Measurements from ENCODE around the gene MUC5AC.

The MUC5AC gene

DNA sequence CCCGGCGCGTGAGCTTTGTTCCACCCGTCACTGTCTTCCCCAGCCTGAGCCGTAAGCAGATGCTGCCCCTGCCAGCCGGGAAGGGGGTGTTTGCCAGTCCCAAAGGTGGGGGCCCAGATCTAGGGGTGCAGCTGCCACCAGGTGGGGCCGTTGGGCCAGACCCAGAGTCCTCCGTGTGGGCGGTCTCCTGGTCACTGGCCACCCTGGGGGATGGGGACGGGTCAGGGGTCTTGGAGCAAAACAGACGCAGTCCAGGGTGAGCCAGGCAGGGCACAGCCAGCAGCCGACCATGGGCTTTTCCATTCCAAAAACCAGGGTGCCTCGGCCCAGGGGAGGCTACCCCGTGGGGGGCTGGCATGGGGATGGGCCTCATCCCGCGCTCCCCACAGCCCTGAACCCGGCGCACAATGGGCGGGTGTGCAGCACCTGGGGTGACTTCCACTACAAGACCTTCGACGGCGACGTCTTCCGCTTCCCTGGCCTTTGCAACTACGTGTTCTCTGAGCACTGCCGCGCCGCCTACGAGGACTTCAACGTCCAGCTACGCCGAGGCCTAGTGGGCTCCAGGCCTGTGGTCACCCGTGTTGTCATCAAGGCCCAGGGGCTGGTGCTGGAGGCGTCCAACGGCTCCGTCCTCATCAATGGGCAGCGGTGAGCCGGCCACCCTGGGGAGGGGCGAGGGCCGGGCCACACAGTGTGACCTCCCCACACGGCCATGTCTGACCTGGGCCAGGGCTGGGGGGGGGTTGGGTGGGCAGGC, 68.7 kb downstream of the MUC5AC start:
- DNase-seq (ENCODE audit: low read depth), result no peak

DNA sequence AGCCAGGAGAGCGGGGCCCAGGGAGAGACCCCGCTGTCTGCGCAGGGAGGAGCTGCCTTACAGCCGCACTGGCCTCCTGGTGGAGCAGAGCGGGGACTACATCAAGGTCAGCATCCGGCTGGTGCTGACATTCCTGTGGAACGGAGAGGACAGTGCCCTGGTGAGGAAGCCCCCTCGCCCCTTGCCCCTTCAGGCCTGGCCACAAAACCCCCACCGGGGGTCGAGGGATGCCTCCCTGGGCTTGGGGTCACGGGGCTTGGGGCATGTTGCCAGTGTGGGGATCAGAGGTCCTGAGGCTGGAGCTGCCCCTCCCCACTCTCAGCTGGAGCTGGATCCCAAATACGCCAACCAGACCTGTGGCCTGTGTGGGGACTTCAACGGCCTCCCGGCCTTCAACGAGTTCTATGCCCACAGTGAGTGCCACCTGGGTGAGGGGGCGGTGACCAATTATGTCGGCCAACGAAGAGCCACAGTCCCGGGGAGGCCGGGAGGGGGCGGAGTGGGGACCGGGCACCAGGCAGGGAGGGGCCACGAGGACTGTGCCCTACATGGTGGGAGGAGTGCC, 69.3 kb downstream of the MUC5AC start:
- no peak for DNase-seq (ENCODE audit: low read depth)

DNA sequence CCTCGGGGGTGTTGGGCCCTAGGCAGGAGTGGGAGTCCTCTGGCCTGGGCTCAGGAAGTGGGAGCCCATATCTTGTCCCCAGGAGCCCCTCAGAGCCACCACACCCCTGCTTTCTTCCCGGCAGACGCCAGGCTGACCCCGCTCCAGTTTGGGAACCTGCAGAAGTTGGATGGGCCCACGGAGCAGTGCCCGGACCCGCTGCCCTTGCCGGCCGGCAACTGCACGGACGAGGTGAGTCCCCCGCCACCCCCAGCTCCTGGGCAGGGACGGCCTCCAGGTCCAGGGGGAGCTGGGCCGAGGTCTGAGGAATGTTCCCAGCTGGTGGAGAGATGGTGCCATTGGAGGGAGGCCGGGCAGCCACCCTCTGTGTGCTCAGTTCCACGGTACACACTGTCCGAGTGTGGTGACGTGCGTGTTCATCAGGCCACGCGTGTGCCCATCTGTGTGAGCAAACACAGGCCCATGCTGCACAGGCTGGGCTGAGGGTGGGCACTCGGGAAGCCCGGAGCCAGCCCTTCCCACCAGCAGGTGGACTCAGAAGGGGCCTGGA, 69.9 kb downstream of the MUC5AC start:
- no peak for DNase-seq (ENCODE audit: low read depth)

DNA sequence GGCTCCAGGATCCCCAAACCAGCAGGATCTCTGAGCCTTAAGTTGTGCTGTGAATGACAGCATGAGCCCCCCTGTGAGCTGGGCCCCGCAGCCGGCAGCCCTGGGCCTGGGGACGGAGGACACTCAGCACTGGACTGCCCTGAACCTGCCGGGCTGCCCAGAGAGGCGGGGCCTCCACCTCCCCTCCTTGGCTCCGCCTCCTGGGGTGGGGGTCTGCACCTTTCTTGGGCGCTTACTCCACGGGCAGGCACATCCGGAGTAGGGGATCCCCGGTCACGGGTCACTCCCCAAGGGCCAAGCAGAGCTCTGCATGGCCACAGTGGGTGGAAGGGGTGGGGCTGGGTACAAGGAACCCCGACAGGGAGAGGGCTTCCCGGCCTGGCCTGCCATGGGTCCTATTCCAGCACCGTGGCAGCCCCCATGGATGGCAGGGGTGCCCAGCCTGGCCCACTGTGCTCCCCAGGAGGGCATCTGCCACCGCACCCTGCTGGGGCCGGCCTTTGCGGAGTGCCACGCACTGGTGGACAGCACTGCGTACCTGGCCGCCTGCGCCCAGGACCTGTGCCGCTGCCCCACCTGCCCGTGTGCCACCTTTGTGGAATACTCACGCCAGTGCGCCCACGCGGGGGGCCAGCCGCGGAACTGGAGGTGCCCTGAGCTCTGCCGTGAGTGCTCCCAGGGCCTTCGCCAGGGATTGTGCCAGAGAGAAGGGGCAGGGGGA, 70.5 kb downstream of the MUC5AC start:
- no peak for DNase-seq (ENCODE audit: low read depth)

DNA sequence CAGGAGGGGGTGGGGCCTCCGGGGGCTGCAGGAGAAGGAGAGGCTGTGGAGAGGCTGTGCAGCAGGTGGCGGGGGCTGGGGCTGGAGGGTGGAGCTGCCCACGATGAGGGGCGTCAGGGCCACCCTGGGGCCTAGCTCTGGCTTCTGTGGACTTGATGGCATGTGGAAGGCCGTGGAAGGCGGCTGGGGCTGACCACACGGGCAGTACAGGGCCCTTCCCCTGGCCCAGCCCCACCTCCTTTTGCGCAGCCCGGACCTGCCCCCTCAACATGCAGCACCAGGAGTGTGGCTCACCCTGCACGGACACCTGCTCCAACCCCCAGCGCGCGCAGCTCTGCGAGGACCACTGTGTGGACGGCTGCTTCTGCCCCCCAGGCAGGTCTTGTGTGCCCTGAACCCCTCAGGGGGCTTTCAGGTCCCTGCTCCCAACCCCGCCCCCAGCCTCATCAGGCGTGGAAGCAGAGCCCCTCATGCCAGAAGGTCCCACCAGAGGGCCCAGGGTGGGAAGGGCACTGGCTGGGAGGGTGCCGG, 71.2 kb downstream of the MUC5AC start:
- no peak for DNase-seq (ENCODE audit: low read depth)

DNA sequence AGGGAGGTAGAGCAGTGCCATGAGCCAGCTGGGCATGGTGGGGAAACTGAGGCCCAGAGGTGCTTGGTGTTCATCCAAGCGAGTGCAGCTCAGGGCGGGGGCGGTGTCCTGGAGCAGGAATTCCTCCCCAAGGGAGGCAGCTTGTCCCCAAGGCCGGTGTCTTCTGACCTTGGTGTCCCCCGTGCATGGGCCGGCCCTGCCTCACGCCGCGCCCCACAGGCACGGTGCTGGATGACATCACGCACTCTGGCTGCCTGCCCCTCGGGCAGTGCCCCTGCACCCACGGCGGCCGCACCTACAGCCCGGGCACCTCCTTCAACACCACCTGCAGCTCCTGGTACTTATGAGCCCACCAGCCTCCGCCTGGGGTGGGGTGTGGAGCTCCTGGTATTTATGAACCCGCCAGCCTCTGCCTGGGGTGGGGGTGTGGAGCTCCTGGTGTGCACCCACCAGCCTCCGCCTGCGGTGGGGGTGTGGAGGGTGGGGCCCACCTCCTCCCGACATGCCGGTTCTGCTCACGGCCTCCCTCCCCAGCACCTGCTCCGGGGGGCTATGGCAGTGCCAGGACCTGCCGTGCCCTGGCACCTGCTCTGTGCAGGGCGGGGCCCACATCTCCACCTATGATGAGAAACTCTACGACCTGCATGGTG, 71.8 kb downstream of the MUC5AC start:
- DNase-seq (ENCODE audit: low read depth), result no peak

DNA sequence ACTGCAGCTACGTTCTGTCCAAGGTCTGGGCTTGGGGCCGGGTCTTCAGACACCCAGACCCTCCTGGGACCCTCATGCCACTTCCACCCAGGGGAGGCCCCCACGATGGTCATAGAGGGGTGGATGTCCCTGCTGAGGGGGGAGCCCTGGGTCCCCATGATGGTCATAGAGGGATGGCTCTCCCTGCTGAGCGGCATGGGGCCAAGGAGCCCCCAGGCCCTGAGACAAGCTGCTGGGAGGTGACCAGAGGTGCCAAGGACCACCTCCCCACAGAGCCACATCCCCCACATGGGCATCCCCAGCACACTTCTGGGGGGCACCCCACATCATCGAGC, 72.3 kb downstream of the MUC5AC start:
- no peak for DNase-seq (ENCODE audit: low read depth)

DNA sequence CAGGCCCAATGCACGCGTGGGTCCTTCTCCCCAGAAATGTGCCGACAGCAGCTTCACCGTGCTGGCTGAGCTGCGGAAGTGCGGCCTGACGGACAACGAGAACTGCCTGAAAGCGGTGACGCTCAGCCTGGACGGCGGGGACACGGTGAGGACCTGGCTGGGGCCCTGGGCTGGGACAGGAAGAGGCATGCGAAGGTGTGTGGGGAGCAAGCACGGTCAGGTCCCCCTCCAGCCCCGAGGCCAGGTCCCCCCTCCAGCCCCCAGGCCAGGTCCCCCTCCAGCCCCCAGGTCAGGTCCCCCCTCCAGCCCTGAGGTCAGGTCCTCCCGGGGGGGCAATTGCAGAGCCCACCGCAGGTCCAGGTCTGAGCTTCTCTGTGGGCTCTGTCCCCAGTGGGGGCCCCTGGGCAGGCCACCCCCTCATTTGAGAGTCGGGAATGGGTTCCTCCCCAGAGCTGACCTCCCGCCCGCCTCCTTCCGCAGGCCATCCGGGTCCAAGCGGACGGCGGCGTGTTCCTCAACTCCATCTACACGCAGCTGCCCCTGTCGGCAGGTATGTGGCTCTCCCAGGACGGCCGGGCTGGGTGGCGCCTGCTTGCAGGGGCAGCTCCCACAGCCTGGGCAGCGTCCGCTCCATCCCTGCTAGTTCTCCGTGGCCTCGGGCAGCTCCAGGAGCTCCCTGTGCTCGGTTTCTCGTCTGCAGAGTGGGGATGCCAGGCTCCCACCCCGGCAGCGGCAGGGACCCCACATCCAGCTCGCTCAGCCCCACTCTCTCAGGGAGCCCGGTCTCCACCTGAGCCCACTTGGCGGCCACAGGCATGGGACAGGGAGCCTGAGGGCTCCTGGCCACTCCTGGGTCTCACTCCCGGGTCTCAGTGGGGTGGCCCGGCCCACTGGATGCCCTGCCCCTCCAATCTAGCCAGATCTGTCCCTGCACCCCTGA, 73.0 kb downstream of the MUC5AC start:
- DNase-seq (ENCODE audit: low read depth), result no peak

DNA sequence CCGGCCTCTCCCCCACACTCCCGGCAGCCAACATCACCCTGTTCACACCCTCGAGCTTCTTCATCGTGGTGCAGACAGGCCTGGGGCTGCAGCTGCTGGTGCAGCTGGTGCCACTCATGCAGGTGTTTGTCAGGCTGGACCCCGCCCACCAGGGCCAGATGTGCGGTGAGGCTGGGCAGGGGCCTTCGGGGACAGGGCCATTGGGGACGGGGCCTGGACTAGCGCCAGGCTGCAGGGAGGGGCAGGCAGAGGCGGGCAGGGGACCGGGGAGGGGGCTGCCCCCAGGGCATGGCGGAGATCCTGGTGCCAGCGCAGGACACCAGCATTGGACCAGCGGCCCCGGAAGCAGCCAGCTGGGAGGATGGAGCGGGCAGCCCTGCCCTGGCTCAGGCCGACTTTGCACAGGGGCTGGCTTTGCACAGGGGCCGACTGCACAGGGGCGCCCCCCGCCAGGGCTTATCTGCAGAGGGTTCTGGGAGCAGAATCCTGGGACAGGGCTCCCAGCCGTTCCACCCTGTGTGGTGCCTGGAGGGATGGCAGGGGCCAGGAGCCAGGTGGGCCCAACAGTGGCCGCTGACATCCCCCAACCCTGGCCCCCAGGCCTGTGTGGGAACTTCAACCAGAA, 73.8 kb downstream of the MUC5AC start:
- no peak for DNase-seq (ENCODE audit: low read depth)

DNA sequence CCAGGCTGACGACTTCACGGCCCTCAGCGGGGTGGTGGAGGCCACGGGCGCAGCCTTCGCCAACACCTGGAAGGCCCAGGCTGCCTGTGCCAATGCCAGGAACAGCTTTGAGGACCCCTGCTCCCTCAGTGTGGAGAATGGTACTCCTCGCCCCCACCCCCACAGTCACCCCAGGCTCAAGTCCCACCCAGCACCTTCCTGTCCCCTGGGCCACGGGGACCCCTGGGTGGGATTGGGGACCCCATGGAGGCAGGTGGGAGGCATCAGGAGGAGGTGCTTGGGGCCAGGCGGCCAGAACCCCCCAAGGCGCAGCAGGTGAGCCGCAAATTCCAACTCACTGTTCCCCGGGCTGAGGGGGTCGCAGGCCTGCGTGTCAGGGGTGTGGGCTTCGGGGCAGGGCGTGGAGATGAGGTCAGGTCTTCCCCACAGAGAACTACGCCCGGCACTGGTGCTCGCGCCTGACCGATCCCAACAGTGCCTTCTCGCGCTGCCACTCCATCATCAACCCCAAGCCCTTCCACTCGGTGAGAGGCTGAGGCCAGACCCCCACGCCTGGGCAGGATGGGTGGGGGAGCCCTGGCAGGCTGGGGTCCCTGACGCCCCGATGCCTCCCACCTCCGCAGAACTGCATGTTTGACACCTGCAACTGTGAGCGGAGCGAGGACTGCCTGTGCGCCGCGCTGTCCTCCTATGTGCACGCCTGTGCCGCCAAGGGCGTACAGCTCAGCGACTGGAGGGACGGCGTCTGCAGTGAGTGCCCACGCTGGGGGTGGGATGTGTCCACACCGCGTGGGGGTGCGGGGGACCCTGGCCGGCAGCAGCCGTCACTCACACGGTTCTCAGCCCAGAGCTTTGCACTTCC, 74.5 kb downstream of the MUC5AC start:
- no peak for DNase-seq (ENCODE audit: low read depth)

DNA sequence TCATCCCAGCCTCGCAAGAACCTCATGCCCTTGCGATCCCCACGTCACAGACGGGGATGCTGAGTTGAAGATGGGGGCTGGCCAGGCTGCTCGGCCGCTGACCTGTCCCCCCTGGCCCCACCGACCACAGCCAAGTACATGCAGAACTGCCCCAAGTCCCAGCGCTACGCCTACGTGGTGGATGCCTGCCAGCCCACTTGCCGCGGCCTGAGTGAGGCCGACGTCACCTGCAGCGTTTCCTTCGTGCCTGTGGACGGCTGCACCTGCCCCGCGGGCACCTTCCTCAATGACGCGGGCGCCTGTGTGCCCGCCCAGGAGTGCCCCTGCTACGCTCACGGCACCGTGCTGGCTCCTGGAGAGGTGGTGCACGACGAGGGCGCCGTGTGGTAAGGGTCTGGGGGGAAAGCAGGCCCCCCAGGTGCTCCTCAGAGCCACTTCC, 75.1 kb downstream of the MUC5AC start:
- DNase-seq (ENCODE audit: low read depth), result no peak

DNA sequence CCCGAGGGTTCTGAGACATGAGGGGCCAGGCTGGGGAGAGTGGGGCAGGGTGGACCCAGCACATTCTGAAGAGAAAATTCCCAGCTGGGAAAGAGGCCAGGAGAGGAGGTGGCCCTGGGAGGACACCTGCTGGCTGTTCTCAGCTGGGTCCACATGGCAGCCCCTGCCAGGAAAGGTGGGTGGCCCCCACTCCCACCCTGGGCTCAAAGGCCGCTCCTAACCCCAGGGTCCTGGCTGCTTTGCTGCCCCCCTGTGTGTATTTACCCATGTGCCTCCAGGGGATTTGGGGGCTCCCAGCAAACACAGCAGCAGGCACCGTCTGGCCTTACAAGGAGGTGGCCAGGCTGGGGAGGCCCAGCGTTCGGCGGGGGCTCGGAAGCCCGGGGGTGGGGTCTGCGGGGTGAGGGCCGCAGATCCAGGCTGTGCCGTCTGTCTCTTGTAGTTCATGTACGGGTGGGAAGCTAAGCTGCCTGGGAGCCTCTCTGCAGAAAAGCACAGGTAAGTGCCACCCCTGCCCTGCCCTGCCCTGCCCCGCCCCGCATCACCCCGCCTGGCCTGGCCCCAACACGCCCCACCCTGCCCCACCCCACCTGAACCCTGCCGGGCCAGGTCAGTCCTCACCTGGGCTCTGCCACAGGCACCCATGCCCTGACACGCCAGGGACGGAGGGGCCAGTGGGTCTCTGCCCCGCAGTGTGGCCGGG, 75.7 kb downstream of the MUC5AC start:
- DNase-seq (ENCODE audit: low read depth), result no peak

DNA sequence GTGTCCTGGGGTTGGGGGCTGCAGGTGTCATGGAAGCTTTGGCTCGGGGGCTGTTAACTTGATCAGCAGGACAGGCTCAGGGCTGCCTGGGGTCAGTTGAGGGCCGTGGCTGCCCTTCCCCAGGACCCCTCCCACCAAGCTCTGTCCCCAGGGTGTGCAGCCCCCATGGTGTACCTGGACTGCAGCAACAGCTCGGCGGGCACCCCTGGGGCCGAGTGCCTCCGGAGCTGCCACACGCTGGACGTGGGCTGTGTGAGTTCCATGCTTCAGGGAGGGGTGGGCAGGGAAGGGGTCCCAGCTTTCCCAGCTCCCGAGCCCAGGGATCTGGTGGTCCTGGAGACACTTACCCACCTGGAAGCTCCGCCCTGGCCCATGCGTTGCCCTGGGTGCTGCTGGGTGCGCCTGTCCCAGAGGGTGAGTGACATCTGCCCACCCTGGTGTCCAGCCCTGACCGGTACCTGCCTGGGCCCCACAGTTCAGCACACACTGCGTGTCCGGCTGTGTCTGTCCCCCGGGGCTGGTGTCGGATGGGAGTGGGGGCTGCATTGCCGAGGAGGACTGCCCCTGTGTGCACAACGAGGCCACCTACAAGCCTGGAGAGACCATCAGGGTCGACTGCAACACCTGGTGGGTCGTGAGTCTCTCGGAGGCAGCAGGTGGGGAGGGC, 76.4 kb downstream of the MUC5AC start:
- DNase-seq (ENCODE audit: low read depth), result no peak

DNA sequence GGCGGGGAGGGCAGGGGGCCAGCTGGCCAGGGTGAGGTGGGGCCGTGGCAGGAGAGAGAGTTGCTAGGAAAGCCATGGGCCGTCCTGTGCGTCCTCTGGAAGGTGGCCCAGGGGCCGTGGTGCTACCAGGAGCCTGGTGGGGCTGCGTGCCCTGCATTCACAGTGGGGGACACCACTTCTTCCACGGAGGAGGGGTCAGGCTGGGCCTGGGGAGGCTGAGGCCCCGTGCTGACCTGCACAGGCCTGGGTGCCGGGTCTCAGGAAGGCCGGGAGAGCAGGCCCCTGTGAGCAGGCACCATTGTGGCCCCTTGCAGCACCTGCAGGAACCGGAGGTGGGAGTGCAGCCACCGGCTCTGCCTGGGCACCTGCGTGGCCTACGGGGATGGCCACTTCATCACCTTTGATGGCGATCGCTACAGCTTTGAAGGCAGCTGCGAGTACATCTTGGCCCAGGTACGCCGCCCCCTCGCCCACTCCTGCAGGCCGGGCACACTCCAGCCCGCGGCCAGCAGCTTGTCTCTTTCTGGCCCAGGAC, 77.1 kb downstream of the MUC5AC start:
- DNase-seq (ENCODE audit: low read depth), result no peak

DNA sequence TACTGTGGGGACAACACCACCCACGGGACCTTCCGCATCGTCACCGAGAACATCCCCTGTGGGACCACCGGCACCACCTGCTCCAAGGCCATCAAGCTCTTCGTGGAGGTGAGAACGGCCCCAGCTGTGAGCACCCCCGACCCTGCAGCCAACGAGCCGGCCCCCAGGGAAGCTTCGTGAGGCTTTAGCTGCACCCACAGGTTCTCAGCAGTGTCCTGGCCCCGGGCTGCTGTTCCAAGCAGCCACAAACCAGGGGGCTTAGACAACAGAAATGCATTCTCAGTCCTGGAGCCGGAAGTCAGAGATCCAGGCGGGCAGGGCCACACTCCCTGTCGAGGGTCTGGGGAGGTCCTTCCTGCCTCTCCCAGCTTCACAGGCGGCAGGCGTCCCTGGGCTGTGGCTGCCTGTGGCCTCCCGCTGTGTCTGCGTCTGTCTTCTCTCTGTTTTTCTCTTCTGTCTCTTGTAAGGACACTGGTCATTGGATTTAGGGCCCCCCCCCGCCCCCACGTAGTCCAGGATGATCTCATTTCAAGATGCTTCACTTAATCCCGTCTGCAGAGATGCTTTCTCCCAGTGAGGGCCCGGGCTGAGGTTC, 77.7 kb downstream of the MUC5AC start:
- no peak for DNase-seq (ENCODE audit: low read depth)

DNA sequence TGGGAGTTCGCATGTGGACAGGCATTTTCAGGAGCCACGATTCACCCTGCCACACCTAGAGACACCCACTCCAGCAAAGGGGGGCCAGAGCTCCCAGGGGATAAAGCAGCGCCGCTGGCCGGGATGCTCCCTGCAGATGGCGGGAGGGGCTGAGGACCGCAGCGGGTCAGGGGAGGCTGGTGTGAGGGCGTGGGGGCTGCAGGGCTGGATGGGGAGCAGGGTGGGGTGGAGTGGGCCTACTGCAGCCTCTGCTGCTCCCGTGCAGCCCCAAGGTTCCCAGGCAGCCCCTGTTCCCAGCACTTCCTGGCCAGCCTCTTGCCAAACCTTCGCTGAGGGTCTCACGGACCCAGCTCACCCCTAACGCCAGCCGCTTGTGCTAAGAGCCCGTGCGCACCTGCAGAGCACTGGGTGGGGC, 78.2 kb downstream of the MUC5AC start:
- DNase-seq (ENCODE audit: low read depth), result no peak

DNA sequence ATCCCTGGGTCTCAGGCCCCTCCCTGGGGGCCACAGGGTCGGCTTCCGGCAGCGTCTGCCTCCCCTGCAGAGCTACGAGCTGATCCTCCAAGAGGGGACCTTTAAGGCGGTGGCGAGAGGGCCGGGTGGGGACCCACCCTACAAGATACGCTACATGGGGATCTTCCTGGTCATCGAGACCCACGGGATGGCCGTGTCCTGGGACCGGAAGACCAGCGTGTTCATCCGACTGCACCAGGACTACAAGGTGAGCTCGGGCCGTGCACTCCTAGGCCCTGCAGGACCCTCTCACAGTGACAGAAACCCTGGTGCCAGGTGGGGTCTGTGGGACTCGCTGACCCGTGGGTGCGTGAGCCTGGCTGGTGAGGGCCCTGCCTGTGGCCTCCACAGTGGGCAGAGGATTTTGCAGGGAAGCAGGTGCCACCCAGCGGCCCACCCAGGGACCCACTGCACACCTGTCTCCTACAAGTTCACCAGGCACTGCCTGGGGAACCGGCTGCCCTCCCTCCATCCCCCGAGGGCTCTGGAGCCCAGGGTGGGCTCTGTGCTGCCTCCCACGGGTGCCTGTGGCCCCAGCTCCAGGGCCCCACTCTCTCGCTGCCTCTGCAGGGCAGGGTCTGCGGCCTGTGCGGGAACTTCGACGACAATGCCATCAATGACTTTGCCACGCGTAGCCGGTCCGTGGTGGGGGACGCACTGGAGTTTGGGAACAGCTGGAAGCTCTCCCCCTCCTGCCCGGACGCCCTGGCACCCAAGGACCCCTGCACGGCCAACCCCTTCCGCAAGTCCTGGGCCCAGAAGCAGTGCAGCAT, 78.8 kb downstream of the MUC5AC start:
- no peak for DNase-seq (ENCODE audit: low read depth)

All from T-helper 22 cell (primary cell).